ENCODE data around the gene PREB. TPM values are rescaled to one million over a fixed set of nuclear protein-coding genes. Genes with fewer than 3 reads are reported as not detected.

Gene PREB
- total RNA-seq: 69.2 and 69.6 TPM in 2 replicates
- 71.7 and 90.3 TPM in 2 replicates for polyA plus RNA-seq

GRCh38 chr2:27133905-27134780, at the start of gene PREB:
TSS of gene PREB (minus strand) at chr2:27134636. CDS start at chr2:27134421, 215 bp downstream.
- WGBS (ENCODE audit: low lambda C conversion rate, missing lambda C conversion rate): 1% methylated on average over 77 of the region's 86 CpGs

GRCh38 chr2:27184115-27184514, 49.7 kb upstream of the PREB start:
- Histone ChIP-seq H3K27ac (no peak overlapping the region), H3K4me2 (no peak overlapping the region), H3K9me3 (ENCODE audit: low read depth) (no peaks in the 10 kb centered on the region), H2AFZ (no peak overlapping the region), H4K20me1 (ENCODE audit: insufficient read depth, poor library complexity, severe bottlenecking) (no peaks in the 10 kb centered on the region), H3K36me3 (replicated peaks; ENCODE audit: insufficient read depth, low read depth) (no peaks in the 10 kb centered on the region), H3K4me3 (no peak overlapping the region), H3K9me2 (replicated peaks; ENCODE audit: insufficient read depth) (no peaks in the 10 kb centered on the region), H3K79me2 (no peaks in the 10 kb centered on the region), H3K27me3 (peaks cover 2% of the 10 kb centered on the region), H3K4me1 (ENCODE audit: insufficient read depth) (no peaks in the 10 kb centered on the region)
- no peak for DNase-seq (ENCODE audit: low spot score)
- no peak for TF ChIP-seq EZH2phosphoT487 (IDR thresholded peaks at IDR 0.05; ENCODE audit: low read depth, severe bottlenecking, unreplicated experiment)
- TF ChIP-seq CTCF (IDR thresholded peaks at IDR 0.05; ENCODE audit: poor library complexity): no peak
- no peak for TF ChIP-seq EZH2 (IDR thresholded peaks at IDR 0.05; ENCODE audit: borderline replicate concordance)
- 70% methylated on average over 4 of the region's 4 CpGs for WGBS (ENCODE audit: low lambda C conversion rate, missing lambda C conversion rate)

More at GRCh38 chr2:27133905-27134780, at the start of gene PREB:
- TF ChIP-seq EZH2 (IDR thresholded peaks at IDR 0.05; ENCODE audit: borderline replicate concordance) (no peak), EZH2phosphoT487 (IDR thresholded peaks at IDR 0.05; ENCODE audit: low read depth, severe bottlenecking, unreplicated experiment) (no peak), CTCF (IDR thresholded peaks at IDR 0.05; ENCODE audit: poor library complexity) (peak; percentile 37)
- Histone ChIP-seq H3K36me3 (replicated peaks; ENCODE audit: insufficient read depth, low read depth) (no peaks in the 10 kb centered on the region), H4K20me1 (ENCODE audit: insufficient read depth, poor library complexity, severe bottlenecking) (peaks cover 9% of the 10 kb centered on the region), H3K79me2 (peaks cover 19% of the 10 kb centered on the region), H3K9me3 (ENCODE audit: low read depth) (no peaks in the 10 kb centered on the region), H3K27ac (peak within 1 kb of the TSS; percentile 74), H3K4me1 (ENCODE audit: insufficient read depth) (peaks cover 10% of the 10 kb centered on the region), H3K4me2 (peak within 1 kb of the TSS; percentile 87), H3K9me2 (replicated peaks; ENCODE audit: insufficient read depth) (no peaks in the 10 kb centered on the region), H3K4me3 (peak within 1 kb of the TSS; percentile 91), H3K27me3 (no peaks in the 10 kb centered on the region), H2AFZ (peak within 1 kb of the TSS; percentile 86)
- DNase-seq (ENCODE audit: low spot score): peak; percentile 99

GRCh38 chr2:27182346-27182745, 47.9 kb upstream of the PREB start:
- no peaks in the 10 kb centered on the region for H3K9me3 ChIP-seq (ENCODE audit: low read depth)
- no peak overlapping the region for H3K4me2 ChIP-seq
- no peaks in the 10 kb centered on the region for H3K4me1 ChIP-seq (ENCODE audit: insufficient read depth)
- no peaks in the 10 kb centered on the region for H3K36me3 ChIP-seq (replicated peaks; ENCODE audit: insufficient read depth, low read depth)
- H3K9me2 ChIP-seq (replicated peaks; ENCODE audit: insufficient read depth): no peaks in the 10 kb centered on the region
- 66% methylated on average over 4 of the region's 4 CpGs for WGBS (ENCODE audit: low lambda C conversion rate, missing lambda C conversion rate)
- TF ChIP-seq CTCF (IDR thresholded peaks at IDR 0.05; ENCODE audit: poor library complexity) (no peak), EZH2 (IDR thresholded peaks at IDR 0.05; ENCODE audit: borderline replicate concordance) (no peak), EZH2phosphoT487 (IDR thresholded peaks at IDR 0.05; ENCODE audit: low read depth, severe bottlenecking, unreplicated experiment) (no peak)
- no peaks in the 10 kb centered on the region for H3K79me2 ChIP-seq
- DNase-seq (ENCODE audit: low spot score): no peak
- H2AFZ ChIP-seq: no peak overlapping the region
- H3K4me3 ChIP-seq: no peak overlapping the region
- peaks cover 5% of the 10 kb centered on the region for H3K27me3 ChIP-seq
- H4K20me1 ChIP-seq (ENCODE audit: insufficient read depth, poor library complexity, severe bottlenecking): no peaks in the 10 kb centered on the region
- H3K27ac ChIP-seq: no peak overlapping the region

Data from hepatocyte (in vitro differentiated cells).